Measurements from ENCODE around the gene ATP8B3. TPM values are rescaled to one million over a fixed set of nuclear protein-coding genes. Genes with fewer than 3 reads are reported as not detected.
"Not testable (repeated sequence)": the region's sequence is repeated elsewhere in the genome, so short reads cannot be mapped to it uniquely, and the experiment has no call there.

ATP8B3 gene
- total and polyA plus RNA-seq, 11 donors = 0.19 to 3.5 (median 0.72) TPM

DNA sequence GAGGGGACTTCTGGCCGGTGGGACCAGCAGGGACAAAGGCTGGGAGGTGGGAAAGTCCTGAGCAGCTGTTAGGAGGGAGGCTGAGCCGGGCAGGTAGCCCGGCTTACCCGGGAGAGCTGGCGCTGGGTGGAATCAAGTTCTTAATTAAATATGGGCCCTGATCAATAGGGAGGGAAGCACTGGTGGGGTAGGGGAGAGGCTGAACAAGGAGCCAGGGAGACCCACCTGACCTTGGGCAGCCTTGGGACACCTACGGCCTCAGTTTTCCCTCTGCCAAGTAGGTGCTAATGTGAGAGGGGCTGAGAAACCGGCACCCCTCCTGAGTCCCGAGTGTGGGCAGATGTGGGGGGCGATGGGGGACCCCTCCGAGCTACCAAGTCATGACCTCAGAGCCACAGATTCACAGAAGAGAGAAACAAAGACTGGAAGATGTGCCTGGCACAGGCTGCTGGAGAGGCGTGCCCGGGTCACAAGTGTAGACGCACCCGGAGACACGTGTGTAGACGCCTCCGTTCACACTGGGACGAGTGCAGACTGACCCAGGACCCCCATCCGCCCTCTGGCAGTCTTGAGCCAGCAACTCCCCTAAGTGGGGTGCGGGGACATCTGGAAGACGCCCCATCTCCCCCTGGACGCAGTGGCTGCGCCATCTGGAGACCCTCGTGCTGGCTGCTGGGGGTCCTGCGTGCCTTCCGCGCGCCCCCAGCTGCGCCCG, 50.4 kb downstream of the ATP8B3 start:
- intact Hi-C loops (cut with DNase I) = loop anchor here in 3 of 10 donors (10.0 kb wide), 2 partner anchors 87 to 217 kb away; no protein-coding TSS in a partner anchor
- H3K36me3 ChIP-seq = no peaks in the 10 kb centered on the region
- no peak for DNase-seq
- no peak overlapping the region for H3K27ac ChIP-seq
- 3 to 7% (median 4%) methylated on average over 18 to 30 of the region's 30 CpGs for WGBS, 4 donors
- no peaks in the 10 kb centered on the region for H3K9me3 ChIP-seq
- H3K4me3 ChIP-seq = no peak overlapping the region
- TF ChIP-seq POLR2A (IDR thresholded peaks at IDR 0.05) = no peak
- TF ChIP-seq, protein P1, sequence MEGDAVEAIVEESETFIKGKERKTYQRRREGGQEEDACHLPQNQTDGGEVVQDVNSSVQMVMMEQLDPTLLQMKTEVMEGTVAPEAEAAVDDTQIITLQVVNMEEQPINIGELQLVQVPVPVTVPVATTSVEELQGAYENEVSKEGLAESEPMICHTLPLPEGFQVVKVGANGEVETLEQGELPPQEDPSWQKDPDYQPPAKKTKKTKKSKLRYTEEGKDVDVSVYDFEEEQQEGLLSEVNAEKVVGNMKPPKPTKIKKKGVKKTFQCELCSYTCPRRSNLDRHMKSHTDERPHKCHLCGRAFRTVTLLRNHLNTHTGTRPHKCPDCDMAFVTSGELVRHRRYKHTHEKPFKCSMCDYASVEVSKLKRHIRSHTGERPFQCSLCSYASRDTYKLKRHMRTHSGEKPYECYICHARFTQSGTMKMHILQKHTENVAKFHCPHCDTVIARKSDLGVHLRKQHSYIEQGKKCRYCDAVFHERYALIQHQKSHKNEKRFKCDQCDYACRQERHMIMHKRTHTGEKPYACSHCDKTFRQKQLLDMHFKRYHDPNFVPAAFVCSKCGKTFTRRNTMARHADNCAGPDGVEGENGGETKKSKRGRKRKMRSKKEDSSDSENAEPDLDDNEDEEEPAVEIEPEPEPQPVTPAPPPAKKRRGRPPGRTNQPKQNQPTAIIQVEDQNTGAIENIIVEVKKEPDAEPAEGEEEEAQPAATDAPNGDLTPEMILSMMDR (IDR thresholded peaks at IDR 0.05) = no peak
- peaks cover 71 to 100% (median 95%) of the 10 kb centered on the region in 9 donors for H3K27me3 ChIP-seq
- ATAC-seq = no peak
- peaks cover 0 to 13% (median 0%) of the 10 kb centered on the region in 12 donors for H3K4me1 ChIP-seq

DNA sequence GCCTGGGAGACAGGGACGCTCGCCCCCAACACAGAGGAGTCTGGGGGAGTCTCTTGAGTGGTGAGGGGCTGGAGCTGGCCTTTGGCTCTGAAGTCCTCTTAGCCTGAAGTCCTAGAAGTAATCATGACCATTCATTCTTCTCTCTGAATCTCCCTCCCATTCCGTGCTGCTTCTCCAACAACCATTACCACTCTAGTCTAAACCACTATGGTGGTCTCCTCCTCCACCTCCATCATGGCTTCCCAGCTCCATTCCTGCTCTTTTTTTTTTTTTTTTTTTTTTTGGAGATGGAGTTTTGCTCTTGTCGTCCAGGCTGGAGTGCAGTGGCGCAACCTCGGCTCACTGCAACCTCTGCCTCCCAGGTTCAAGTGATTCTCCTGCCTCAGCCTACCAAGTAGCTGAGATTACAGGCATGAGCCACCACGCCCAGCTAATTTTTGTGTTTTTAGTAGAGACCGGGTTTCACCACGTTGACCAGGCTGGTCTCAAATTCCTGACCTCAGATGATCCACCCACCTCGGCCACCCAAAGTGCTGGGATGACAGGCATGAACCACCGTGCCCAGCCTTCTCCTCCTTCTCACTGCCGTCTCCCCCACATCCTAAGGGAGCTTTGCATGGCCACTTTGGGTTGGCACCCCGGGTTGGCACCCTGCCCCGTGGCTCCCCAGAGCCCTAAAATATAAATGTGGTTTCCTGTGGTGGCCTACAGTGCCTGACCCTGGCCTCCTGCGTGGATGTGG, 51.1 kb downstream of the ATP8B3 start:
- H3K27me3 ChIP-seq = peaks cover 73 to 100% (median 95%) of the 10 kb centered on the region in 9 donors
- WGBS, 4 donors = 13 to 20% (median 15%) methylated on average over 15 of the region's 15 CpGs
- H3K27ac ChIP-seq, H3K4me3 ChIP-seq, ATAC-seq, H3K9me3 ChIP-seq, DNase-seq, H3K36me3 ChIP-seq: not testable (repeated sequence)
- intact Hi-C loops (cut with DNase I) = loop anchor here in 3 of 10 donors (10.0 kb wide), 2 partner anchors 86 to 216 kb away; no protein-coding TSS in a partner anchor
- peaks cover 0 to 16% (median 0%) of the 10 kb centered on the region in 12 donors for H3K4me1 ChIP-seq

DNA sequence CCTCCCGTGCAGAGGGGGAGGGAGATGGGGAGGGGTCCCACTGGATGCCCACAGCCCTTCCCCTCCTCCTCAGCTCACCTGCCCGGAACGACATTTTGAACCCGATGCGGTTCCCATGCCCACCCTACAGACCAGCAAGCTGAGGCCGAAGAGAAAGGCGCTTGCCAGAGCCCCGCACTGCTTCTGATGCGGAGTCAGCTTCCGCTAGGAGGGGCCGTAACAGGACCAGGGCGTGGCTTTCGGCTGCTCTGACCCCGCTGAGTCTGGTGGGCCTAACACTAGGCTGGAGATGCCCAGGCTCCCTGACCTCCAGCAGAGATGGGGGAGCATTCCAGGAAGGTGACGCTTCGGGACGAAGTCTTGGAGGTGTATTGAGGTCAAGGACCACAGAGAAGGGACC, 52.1 kb downstream of the ATP8B3 start:
- H3K27me3 ChIP-seq = peaks cover 73 to 100% (median 95%) of the 10 kb centered on the region in 9 donors
- no peak for TF ChIP-seq POLR2A (IDR thresholded peaks at IDR 0.05)
- TF ChIP-seq, protein P1 (IDR thresholded peaks at IDR 0.05) = no peak

DNA sequence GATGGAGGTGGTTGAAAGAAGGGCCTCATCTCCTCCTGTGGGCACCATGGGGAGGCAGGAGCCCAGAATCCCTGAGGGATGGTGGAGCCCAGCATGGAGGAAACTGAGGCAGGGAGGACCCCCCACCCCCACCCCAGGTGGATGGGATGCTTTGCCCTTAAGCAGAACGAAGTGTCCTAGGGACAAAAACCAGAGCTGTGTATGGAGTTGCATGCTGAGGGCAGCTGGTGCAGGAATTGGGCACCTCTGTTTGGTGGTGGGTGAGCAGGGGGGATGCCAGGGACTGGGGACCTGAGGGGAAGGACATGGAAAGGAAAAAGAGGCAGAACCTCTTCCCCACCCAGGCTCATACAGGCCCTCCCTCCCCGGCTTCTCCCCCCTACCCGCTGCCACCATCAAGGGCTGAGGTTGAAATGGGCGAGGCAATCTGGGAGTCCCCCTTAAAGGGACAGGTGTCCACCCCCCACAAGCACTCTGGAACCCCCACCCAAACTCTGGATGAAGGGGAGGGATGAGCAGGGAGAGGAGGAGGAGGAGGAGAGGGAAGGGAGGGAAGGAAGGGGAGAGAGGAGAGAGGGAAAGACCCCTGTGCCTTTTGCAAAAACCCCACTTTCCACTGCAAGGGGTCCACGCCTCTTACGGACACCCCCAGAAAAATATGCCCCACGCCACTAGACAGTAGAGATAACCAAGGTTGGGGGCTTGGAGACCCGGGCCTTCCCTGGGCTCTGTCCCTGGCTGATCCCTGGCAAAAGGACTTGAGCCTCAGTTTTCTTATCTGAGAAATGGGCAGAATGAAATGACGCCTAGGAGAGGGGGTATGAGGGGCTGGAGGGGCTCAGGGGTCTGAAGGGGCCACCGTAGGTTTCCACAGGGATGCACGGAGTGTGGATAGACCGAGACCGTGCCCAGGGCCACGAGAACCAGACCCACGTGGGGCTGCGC, 52.8 kb downstream of the ATP8B3 start:
- peaks cover 74 to 98% (median 93%) of the 10 kb centered on the region in 9 donors for H3K27me3 ChIP-seq

More for the DNA sequence above, 52.1 kb downstream of the ATP8B3 start:
- intact Hi-C loops (cut with DNase I) = loop anchor here in 3 of 10 donors (10.0 kb wide), 2 partner anchors 85 to 215 kb away; no protein-coding TSS in a partner anchor
- no peaks in the 10 kb centered on the region for H3K36me3 ChIP-seq
- no peak overlapping the region for H3K27ac ChIP-seq
- DNase-seq = no peak
- peaks cover 0 to 26% (median under 1%) of the 10 kb centered on the region in 12 donors for H3K4me1 ChIP-seq
- no peaks in the 10 kb centered on the region for H3K9me3 ChIP-seq
- no peak overlapping the region for H3K4me3 ChIP-seq
- no peak for ATAC-seq
- 0 to 9% (median 4%) methylated on average over 4 to 17 of the region's 17 CpGs for WGBS, 4 donors

More for the DNA sequence above, 52.8 kb downstream of the ATP8B3 start:
- no peak for DNase-seq
- intact Hi-C loops (cut with DNase I) = no loop called here
- no peak overlapping the region for H3K4me3 ChIP-seq
- TF ChIP-seq, protein P1 (IDR thresholded peaks at IDR 0.05) = no peak
- no peak for TF ChIP-seq POLR2A (IDR thresholded peaks at IDR 0.05)
- no peaks in the 10 kb centered on the region for H3K9me3 ChIP-seq
- no peak for ATAC-seq
- peaks cover 0 to 32% (median under 1%) of the 10 kb centered on the region in 12 donors for H3K4me1 ChIP-seq
- 13 to 22% (median 20%) methylated on average over 16 of the region's 16 CpGs for WGBS, 4 donors
- no peak overlapping the region for H3K27ac ChIP-seq
- no peaks in the 10 kb centered on the region for H3K36me3 ChIP-seq

Data from heart left ventricle (tissue), 16 donors.